ENCODE data around the gene UBE2K. TPM values are rescaled to one million over a fixed set of nuclear protein-coding genes. Genes with fewer than 3 reads are reported as not detected.
A peak's percentile ranks its signal among the peaks of the same experiment; 100 is the strongest.

UBE2K gene
- polyA plus RNA-seq, 3 donors, result 24.2 to 66.8 (median 50.0) TPM

DNA sequence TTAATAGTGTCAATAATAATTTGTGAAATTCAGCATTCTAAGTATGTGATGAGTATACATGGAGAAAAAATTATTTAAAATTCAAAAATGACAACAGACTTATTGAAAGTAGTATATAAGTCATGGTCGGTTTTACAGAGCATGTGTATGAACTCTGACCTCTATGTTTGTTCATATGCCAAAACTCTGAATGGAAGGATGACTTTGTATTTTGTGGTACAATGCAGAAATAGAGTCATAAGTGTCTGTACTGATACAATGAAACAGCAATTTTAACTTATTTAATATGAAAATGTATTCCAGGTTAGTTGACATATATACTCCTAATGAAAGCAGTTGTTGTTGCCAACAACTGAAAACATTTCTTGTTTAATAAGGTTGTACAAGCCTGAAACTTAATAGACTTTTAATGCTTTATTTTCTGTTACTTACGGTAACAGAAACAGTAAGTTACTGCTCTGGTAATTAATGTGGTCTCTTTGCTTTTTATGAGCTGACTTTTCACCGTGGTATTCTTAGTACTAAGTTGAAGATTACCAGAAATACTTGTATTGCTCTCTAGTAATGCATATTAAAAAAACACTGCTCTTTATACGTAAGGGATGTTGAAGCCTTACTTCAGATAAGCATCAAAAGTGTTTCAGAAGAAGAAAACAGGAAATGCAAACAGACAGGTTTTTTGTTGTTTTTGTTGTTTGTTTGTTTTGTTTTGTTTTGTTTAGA, 1.9 kb downstream of the UBE2K start:
- DNase-seq, result peak in 2 of 3 donors; percentile 62

DNA sequence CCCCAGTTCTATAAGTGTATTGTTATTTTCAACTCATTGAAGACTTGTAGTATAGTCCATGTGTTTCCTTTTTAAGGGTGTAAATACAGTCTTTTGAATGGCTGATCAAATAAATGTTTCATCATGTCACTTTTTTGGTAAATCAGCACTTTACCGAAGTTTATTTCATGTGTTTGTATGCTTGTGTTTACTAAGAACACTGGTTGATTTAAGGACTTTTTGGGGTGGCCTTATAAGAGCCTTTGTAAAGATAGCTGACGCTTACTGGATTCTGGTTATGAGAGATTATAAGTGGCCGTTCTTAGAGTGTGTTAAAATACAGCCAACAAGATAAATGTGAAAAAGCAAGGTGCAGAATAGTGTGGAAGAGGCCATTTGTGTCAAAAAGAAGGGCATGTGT, 2.6 kb downstream of the UBE2K start:
- Mint-ChIP-seq H3K4me1 (peaks cover 28% of the 10 kb centered on the region), H3K27me3 (ENCODE audit: low read depth in 3 of 3) (no peaks in the 10 kb centered on the region), H3K36me3 (peaks cover 9 to 26% of the 10 kb centered on the region in 2 donors), H3K9me3 (peaks cover 0 to 2% (median 0%) of the 10 kb centered on the region in 7 donors), H3K4me3 (no peak overlapping the region), H3K27ac (peak overlapping the region; percentile 17 to 94 (median 71))
- Histone ChIP-seq H3K27ac (ENCODE audit: low read depth in 1 of 2, low read length in 2 of 2) (peak overlapping the region in 1 of 2 donors; percentile 93), H3K36me3 (replicated peaks in 1 of 2; ENCODE audit: control insufficient read depth in 1 of 2, insufficient read depth in 2 of 2, low read length in 2 of 2) (peaks cover 14 to 17% of the 10 kb centered on the region in 2 donors), H3K79me2 (ENCODE audit: insufficient read depth, low read length) (peaks cover 85% of the 10 kb centered on the region), H3K4me3 (replicated peaks in 1 of 3; ENCODE audit: low read depth in 2 of 3, low read length in 3 of 3) (peak overlapping the region in 1 of 3 experiments; percentile 99), H3K4me1 (ENCODE audit: control insufficient read depth in 1 of 2, insufficient read depth in 2 of 2, low read length in 2 of 2) (peaks cover 21 to 34% of the 10 kb centered on the region in 2 donors), H3K9me3 (replicated peaks in 1 of 2; ENCODE audit: control insufficient read depth in 1 of 2, insufficient read depth in 1 of 2, low read length in 2 of 2) (no peaks in the 10 kb centered on the region), H4K20me1 (ENCODE audit: insufficient read depth, low read length) (peaks cover 55% of the 10 kb centered on the region), H3K4me2 (replicated peaks; ENCODE audit: extremely low read depth, low read length, poor library complexity, severe bottlenecking) (peak overlapping the region; percentile 88), H3K27me3 (ENCODE audit: control insufficient read depth in 2 of 2, insufficient read depth in 2 of 2, low read length in 2 of 2) (no peaks in the 10 kb centered on the region), H2AFZ (ENCODE audit: insufficient read depth, low read depth, low read length, poor library complexity, severe bottlenecking) (no peak overlapping the region), H3K9ac (ENCODE audit: insufficient read depth, low read length, poor library complexity, severe bottlenecking) (no peak overlapping the region)
- WGBS (ENCODE audit: insufficient coverage), result 90% methylated on average over 2 of the region's 3 CpGs
- intact Hi-C loops (cut with micrococcal nuclease), result no loop called here
- DNase-seq, result no peak
- TF ChIP-seq, protein P1, sequence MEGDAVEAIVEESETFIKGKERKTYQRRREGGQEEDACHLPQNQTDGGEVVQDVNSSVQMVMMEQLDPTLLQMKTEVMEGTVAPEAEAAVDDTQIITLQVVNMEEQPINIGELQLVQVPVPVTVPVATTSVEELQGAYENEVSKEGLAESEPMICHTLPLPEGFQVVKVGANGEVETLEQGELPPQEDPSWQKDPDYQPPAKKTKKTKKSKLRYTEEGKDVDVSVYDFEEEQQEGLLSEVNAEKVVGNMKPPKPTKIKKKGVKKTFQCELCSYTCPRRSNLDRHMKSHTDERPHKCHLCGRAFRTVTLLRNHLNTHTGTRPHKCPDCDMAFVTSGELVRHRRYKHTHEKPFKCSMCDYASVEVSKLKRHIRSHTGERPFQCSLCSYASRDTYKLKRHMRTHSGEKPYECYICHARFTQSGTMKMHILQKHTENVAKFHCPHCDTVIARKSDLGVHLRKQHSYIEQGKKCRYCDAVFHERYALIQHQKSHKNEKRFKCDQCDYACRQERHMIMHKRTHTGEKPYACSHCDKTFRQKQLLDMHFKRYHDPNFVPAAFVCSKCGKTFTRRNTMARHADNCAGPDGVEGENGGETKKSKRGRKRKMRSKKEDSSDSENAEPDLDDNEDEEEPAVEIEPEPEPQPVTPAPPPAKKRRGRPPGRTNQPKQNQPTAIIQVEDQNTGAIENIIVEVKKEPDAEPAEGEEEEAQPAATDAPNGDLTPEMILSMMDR (IDR thresholded peaks at IDR 0.05), result no peak

More for the DNA sequence above, 1.9 kb downstream of the UBE2K start:
- WGBS (ENCODE audit: insufficient coverage), result 0% methylated on average over 1 of the region's 4 CpGs
- H3K36me3 ChIP-seq (replicated peaks in 1 of 2; ENCODE audit: control insufficient read depth in 1 of 2, insufficient read depth in 2 of 2, low read length in 2 of 2), result peaks cover 11 to 17% of the 10 kb centered on the region in 2 donors
- H3K4me3 Mint-ChIP-seq, result peak overlapping the region in 1 of 2 donors; percentile 96
- H3K4me3 ChIP-seq (replicated peaks in 1 of 3; ENCODE audit: low read depth in 2 of 3, low read length in 3 of 3), result peak overlapping the region in 2 of 3 experiments; percentile 1 to 99
- peaks cover 21 to 34% of the 10 kb centered on the region in 2 donors for H3K4me1 ChIP-seq (ENCODE audit: control insufficient read depth in 1 of 2, insufficient read depth in 2 of 2, low read length in 2 of 2)
- TF ChIP-seq, protein P1 (IDR thresholded peaks at IDR 0.05), result no peak
- peak overlapping the region; percentile 31 to 94 (median 80) for H3K27ac Mint-ChIP-seq
- H2AFZ ChIP-seq (ENCODE audit: insufficient read depth, low read depth, low read length, poor library complexity, severe bottlenecking), result no peak overlapping the region
- no peak overlapping the region for H3K9ac ChIP-seq (ENCODE audit: insufficient read depth, low read length, poor library complexity, severe bottlenecking)
- H3K27me3 Mint-ChIP-seq (ENCODE audit: low read depth in 3 of 3), result no peaks in the 10 kb centered on the region
- peaks cover 7 to 19% of the 10 kb centered on the region in 2 donors for H3K36me3 Mint-ChIP-seq
- H3K27me3 ChIP-seq (ENCODE audit: control insufficient read depth in 2 of 2, insufficient read depth in 2 of 2, low read length in 2 of 2), result no peaks in the 10 kb centered on the region
- H3K27ac ChIP-seq (ENCODE audit: low read depth in 1 of 2, low read length in 2 of 2), result peak overlapping the region in 1 of 2 donors; percentile 93
- H4K20me1 ChIP-seq (ENCODE audit: insufficient read depth, low read length), result peaks cover 48% of the 10 kb centered on the region
- peaks cover 30% of the 10 kb centered on the region for H3K4me1 Mint-ChIP-seq
- H3K4me2 ChIP-seq (replicated peaks; ENCODE audit: extremely low read depth, low read length, poor library complexity, severe bottlenecking), result peak overlapping the region; percentile 88
- peaks cover 78% of the 10 kb centered on the region for H3K79me2 ChIP-seq (ENCODE audit: insufficient read depth, low read length)
- intact Hi-C loops (cut with micrococcal nuclease), result loop anchor here (5.0 to 10.0 kb wide), 4 partner anchors 63 to 355 kb away; partner anchors contain the start of genes PDS5A (in 2 of the 2), LIAS (in 1 of the 2), N4BP2 (in 1 of the 2) and RPL9 (in 1 of the 2)
- no peaks in the 10 kb centered on the region for H3K9me3 Mint-ChIP-seq
- no peaks in the 10 kb centered on the region for H3K9me3 ChIP-seq (replicated peaks in 1 of 2; ENCODE audit: control insufficient read depth in 1 of 2, insufficient read depth in 1 of 2, low read length in 2 of 2)
